Activated CD8-positive, alpha-beta memory T cell treated with anti-CD3 and anti-CD28 coated beads, Interleukin-2, amount 50 U/mL, for 1 hour (primary cell): Measurements from ENCODE around the gene LRRC38.
"Not testable (repeated sequence)": the region's sequence is repeated elsewhere in the genome, so short reads cannot be mapped to it uniquely, and the experiment has no call there.

Experiments used
- DNase-seq: peaks from one replicate; pipeline ENCODE4 v3.0.0-alpha.2; 2020; ENCODE audit errors: extremely low read depth

Gene LRRC38, protein sequence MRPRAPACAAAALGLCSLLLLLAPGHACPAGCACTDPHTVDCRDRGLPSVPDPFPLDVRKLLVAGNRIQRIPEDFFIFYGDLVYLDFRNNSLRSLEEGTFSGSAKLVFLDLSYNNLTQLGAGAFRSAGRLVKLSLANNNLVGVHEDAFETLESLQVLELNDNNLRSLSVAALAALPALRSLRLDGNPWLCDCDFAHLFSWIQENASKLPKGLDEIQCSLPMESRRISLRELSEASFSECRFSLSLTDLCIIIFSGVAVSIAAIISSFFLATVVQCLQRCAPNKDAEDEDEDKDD

DNA sequence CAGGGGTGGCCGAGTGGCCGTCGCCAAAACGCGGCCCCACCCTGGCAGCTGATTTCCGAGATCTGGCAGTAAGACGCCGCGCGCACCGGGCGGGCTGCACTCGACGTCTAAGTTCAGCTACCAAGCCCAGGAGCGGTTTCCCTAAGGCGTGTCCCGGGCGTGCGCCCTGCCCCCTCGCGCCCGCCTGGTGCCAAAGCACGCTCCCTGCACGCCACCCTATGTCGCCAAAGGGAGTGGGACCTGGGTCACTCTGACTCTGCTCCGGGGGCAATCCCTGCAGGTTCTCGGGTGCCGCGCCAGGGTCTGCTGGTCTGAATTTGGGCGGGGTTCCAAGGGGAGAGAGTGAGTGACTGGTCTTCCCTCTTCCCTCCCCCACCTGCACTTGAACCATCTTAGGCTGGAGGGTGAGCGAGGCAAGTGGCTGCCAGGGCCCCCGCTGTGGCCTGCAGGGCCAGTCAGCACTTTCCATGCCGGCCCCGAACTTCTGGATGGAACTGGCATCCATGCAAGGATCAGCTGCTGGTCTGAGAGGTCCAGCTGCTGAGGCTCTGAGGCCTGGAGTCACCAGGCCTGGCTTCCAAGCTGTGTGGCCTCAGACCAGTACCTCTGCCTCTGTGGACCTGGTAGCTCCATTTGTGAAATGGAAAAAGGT lies at the start of gene LRRC38:
LRRC38 (minus strand) TSS at position 109 of the 652 bp plus-strand sequence. CDS start 410 bp downstream, outside the sequence.
- DNase-seq = no peak

DNA sequence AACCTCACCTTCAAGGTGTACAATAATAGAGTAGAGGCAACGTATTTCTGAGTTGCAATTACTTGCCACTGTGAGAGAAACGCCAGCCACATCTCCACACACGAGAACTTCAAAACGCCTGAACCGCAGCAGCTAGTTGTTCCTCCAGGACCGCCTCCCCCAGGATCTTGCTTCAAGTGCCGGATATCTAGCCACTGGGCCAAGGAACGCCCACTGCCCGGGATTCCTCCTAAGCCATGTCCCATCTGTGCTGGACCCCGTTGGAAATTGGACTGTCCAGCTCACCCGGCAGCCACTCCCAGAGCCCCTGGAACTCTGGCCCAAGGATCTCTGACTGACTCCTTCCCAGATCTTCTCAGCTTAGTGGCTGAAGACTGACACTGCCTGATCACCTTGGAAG lies 49.2 kb upstream of the LRRC38 start:
- not testable (repeated sequence) for DNase-seq

DNA sequence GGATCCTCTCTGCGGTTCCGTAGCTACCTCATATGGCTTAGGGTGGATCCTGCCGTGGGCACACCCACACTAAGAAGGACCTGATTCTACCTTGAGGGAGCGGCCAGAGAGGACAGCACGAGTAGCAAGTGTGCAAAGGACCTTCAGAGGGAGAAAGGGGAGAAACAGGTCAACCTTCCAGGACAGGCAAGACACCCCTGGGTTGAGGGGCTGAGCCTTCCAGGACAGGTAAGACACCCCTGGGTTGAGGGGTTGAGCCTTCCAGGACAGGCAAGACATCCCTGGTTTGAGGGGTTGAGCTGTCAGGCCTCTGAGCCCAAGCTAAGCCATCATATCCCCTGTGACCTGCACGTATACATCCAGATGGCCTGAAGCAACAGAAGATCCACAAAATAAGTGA lies 46.7 kb upstream of the LRRC38 start:
- DNase-seq = no peak

- no peak for DNase-seq
These were observed 42.5 kb upstream of the LRRC38 start for GRCh38 chr1:13556224-13556764.

DNA sequence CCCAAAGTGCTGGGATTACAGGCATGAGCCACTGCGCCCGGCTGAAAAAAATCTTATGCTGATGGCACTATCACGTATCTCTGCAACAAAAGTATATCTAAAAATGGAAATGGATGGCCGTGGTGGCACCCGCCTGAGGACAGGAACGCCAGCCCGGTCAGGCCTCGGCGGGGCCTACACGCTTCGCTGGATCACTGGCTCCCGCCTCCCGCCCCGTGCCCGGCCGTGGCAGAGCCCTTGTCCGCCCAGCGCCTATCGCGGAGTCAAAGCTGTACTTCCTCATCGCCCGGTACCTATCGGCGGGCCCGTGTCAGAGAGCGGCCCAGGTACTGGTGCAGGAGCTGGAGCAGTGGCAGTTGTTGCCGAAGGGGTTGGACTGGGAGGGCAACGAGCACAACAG lies 41.0 kb upstream of the LRRC38 start:
- no peak for DNase-seq

DNA sequence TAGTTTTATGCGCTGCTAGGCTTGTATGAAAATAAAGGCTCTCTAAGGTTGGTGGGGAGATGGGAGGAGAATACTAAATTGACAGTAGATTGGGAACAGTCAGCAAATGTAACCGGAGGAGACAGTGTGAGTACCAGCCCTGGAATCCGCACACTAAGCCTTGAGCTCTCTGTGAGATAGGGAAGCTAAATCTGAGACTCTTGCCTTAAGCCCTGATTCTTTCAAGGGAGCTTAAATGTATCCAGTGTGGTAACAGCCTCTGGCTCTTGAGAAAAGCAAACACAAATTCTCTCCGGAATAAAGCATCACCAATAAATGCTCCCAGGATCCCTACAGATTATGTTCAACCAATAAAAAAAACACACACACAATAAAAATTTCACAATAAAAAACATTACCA lies 36.9 kb upstream of the LRRC38 start:
- no peak for DNase-seq

DNA sequence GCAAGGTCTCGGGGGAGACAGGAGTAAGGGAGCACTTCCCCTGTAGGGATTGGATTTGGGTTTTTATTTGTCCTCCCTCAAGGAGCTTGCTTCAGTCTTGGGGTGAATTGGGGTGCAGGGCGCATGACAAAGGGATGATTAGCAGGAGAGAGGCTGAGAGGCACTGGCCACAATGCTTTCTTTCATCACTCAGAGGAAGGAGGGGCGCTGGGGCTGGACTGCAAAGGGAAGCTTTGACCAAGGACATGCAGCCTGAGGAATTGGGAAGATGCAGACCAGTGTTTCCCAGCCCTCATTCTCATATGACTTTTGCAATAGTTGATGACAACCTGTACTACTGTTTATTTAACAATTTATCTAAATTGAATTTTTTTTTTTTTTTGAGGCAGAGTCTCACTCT lies 35.7 kb upstream of the LRRC38 start:
- no peak for DNase-seq

GRCh38 chr1:13549021-13549420 lies 35.2 kb upstream of the LRRC38 start:
- no peak for DNase-seq

GRCh38 chr1:13548281-13548680 lies 34.5 kb upstream of the LRRC38 start:
- DNase-seq = no peak

DNA sequence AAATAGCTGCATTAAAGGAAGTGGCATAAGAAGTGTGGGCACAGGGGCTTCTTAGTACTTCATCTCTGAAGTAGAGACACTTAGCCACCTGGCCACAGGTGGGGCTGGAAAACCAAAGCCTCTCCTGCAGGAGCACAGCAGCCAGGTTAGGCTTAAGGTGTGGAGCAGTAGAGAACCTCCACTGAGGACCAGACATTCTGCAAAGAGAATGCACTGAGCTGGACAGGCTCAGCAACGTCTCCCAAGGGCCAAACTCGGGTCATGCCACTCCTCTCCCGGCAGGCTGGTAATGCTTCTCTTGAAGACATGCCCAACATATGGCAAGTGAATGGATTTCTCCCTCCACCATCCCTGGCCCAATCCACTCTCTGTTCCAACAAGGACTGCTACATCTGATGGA lies 33.0 kb upstream of the LRRC38 start:
- DNase-seq = no peak

- no peak for DNase-seq
These were observed 30.4 kb upstream of the LRRC38 start for GRCh38 chr1:13544221-13544556.

GRCh38 chr1:13543451-13544220 lies 29.8 kb upstream of the LRRC38 start:
- DNase-seq = no peak

- no peak for DNase-seq
These were observed 27.8 kb upstream of the LRRC38 start for GRCh38 chr1:13541435-13542215.

DNA sequence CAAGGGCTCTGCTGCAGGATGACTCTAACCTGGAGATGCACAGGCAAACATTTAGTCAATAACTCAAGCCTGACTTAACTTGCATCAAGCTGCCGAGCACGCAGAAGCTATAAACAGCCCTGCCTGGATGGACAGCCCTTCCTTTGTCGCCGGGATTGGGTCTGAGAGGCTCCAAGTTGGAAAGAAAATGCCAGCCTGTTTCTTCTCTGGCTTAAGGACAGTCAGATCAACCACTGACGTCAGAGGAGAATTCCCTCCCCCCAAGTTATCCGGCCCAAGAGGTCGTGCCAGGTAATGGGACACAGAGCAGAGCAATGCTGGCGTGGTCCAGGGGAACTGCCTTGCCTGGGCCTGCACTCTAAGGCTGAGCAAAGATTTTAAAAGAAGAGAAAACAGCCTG lies 27.1 kb upstream of the LRRC38 start:
- DNase-seq = no peak

DNA sequence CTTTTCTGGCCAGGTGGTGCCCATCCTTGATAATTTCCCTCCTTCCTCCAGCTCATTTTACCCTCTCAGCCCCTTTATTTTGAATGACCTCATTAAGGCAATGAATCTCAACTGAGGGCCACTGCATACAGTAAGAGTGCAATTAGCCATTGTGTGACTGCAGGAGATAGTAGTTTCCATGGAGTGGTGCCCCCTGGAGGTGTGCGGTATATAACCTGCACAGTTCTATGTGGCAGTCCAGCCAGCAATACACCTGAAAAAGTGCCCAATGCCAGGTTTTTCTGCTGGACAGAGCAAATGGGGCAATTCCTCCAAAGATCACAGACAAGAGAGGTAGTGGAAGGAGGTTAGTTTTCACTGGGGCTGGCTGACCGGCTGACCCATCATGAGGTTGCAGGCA lies 25.9 kb upstream of the LRRC38 start:
- no peak for DNase-seq

GRCh38 chr1:13538832-13539231 lies 25.0 kb upstream of the LRRC38 start:
- DNase-seq = no peak

DNA sequence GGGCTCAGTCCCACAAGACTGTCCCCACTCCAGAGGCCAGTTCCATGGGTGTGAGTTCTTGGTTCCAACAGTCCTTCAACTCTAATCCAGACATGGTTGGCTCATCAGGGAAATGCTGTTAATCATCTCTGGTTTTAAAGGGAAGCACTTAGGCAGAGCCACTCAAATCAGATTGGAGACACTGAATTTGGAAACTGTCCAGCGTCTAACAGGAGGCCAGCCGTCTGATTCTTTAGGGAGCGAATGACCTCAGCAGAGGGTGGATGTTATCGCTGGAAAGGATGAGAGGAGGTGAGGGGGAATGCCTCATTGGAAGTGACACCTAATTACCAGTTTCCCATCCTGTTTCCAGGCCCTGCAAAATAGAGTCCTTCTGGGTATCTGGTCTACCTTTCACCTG lies 22.8 kb upstream of the LRRC38 start:
- no peak for DNase-seq

DNA sequence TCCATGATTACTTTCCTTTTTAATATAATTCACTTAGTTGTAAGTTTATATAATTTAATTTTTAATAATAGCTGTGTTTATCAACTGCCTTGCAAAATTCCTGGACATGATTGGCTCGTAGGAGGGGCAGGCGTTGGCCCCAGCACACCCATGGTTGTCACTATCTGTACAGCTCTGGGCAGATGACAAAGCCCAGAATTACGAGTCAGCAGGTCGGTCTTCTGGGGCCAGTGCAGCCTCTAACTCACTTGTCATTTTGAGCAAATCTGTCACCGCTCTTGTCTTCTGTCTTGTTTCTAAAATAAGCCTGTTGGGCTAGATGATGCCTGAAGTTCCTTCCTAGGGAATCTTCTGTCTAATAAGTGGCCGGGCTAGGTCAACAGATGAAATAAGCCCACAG lies 21.4 kb upstream of the LRRC38 start:
- no peak for DNase-seq

DNA sequence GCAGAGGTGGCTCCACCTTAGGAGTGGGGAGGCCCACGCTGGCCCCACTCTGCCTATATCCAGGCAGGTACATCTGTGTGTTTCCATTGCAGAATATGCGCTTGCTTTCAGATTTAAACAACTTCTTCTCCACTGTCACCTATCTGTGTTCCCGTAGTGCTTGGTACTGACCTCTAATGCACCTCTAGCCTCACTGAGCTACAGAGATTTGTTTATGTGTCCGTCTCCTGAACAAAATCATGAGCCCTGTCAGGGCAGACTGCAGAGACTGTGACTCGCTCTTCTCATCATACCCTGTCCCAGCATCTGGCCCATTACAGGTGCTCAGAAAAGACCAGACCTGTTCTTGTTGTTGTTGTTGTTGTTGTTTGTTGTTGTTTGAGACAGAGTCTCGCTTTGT lies 14.5 kb upstream of the LRRC38 start:
- no peak for DNase-seq

DNA sequence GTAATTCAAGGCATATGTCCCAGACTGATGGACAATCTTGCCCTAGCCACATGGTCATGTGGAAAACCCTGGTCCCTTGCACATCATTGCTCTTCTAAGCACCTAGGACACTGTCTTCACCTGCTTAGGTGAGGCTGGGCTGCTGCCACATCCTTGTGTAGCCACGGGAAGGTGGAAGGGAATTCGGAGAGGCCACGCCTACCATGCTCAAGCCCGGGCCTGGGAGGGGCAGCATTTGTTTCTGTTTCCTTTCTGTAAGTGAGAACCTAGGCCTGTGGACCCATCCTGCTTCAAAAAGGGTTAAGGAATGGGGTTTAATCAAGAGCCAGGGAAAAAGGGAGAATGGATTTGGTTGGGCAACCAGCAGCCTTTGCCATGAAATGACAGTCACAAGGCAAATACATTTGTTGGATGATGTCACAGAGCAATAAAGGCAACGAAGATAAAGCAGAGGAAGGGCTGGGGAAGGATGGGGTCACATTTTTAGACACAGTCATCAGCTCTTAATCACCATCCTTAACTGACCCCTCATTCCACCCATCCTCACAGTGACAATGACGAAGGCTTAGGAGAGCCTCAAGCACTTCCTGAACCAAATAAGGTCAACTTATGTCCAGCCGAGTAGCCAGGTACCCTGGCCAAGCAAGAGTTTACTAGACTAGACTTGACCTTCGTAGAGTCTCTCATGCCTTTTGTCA lies 10.1 kb upstream of the LRRC38 start:
- DNase-seq = no peak

- DNase-seq = no peak
These were observed 7.2 kb upstream of the LRRC38 start for GRCh38 chr1:13520985-13521384.
